ENCODE measurements around the gene MFAP3.

GRCh38 chr5:154090656-154091055 lies 51.9 kb downstream of the MFAP3 start:
- TF ChIP-seq REST (IDR thresholded peaks at IDR 0.05; ENCODE audit: low read depth) (no peak), CREB1 (IDR thresholded peaks at IDR 0.05; ENCODE audit: low read depth) (no peak), TAF1 (IDR thresholded peaks at IDR 0.05; ENCODE audit: low read depth) (no peak), FOXM1 (IDR thresholded peaks at IDR 0.05; ENCODE audit: borderline replicate concordance, low read depth) (no peak), EP300 (IDR thresholded peaks at IDR 0.05; ENCODE audit: borderline replicate concordance) (no peak)

All from Ishikawa (cell line).